ENCODE data around the gene TFIP11. TPM values are rescaled to one million over a fixed set of nuclear protein-coding genes. Genes with fewer than 3 reads are reported as not detected.

TFIP11 gene
- total and polyA plus RNA-seq, 2 of the 13 experiments (the other 11 are each of a cell fraction or from before 2014, with no cell fraction given), result 15.4 to 22.8 TPM

DNA sequence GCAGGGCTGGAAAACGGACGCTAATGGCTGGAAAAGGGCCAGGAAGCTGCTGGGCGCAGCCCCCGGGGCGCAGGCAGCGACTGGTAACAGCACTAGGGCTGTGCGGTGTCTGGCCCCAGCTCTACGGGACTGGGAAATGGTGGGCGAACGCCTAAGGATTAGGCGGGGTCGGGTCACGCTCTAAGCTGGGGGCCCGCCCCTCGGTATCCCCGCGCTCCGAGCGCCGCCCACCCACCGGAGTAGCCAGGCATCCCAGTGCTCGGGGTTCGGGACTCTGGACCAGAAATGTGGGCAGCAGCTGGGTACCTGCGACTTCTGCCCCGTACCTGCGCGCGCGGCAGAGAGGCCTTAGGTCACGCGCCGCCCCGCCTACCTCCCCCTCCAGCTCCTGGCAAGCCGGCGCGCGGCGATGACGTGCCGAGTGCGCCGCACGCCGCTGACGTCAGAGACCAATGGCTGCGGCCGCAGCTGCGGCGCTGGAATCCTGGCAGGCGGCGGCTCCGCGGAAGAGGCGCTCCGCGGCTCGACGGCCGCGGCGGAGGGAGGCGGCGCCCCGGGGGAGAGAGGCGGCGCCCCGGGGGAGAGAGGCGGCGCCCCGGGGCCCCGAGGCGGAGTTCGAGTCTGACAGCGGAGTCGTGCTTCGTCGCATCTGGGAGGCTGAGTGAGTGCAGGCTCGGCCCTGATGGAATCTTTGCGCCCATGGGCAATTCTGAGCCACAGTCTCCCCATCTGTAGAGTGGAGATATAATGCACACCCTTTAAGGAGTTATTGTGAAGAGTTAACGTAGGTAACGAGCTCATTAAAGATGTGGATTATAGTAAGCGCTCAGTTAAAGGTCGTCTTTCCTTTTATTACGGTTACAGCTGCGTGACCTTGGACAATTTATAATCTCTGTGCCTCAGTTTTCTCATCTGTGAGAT, 28.6 kb downstream of the TFIP11 start, which contains the start of the genes HPS4 and SRRD (continued):
- TF ChIP-seq ASH2L (IDR thresholded peaks at IDR 0.05; ENCODE audit: insufficient read length, low read depth, low read length), result peak; percentile 98
- TF ChIP-seq ZHX2 (IDR thresholded peaks at IDR 0.05; ENCODE audit: low read depth), result peak; percentile 97
- no peak for TF ChIP-seq ZHX2 (CRISPR knock-in tag; IDR thresholded peaks at IDR 0.05; ENCODE audit: borderline replicate concordance)
- peak; percentile 73; the same call in 1 of the 2 replicates for TF ChIP-seq HDAC2 (CRISPR knock-in tag; IDR thresholded peaks at IDR 0.05)
- 0 out of 2 replicates have a peak, but pooled peaks have one; percentile 20 for TF ChIP-seq SMAD3 (CRISPR knock-in tag; IDR thresholded peaks at IDR 0.05)
- no peak for TF ChIP-seq BATF2 (CRISPR knock-in tag; IDR thresholded peaks at IDR 0.05)
- TF ChIP-seq HNF1A (IDR thresholded peaks at IDR 0.05; ENCODE audit: low read depth), result no peak
- peak; percentile 67; the same call in 1 of the 2 replicates for TF ChIP-seq HNF1A (CRISPR knock-in tag; IDR thresholded peaks at IDR 0.05; ENCODE audit: borderline replicate concordance)
- TF ChIP-seq ATF7 (IDR thresholded peaks at IDR 0.05), result peak; percentile 55
- peak; percentile 62; the same call in 1 of the 2 replicates for TF ChIP-seq ATF7 (CRISPR knock-in tag; IDR thresholded peaks at IDR 0.05)
- 0 out of 2 replicates have a peak, but pooled peaks have one; percentile 30 for TF ChIP-seq GTF2F1 (IDR thresholded peaks at IDR 0.05; ENCODE audit: low read length)
- TF ChIP-seq SUZ12 (IDR thresholded peaks at IDR 0.05; ENCODE audit: low read depth, low read length), result no peak
- TF ChIP-seq NFATC3 (CRISPR knock-in tag; IDR thresholded peaks at IDR 0.05), result peak; percentile 75; the same call in 1 of the 2 replicates
- TF ChIP-seq, protein P1, sequence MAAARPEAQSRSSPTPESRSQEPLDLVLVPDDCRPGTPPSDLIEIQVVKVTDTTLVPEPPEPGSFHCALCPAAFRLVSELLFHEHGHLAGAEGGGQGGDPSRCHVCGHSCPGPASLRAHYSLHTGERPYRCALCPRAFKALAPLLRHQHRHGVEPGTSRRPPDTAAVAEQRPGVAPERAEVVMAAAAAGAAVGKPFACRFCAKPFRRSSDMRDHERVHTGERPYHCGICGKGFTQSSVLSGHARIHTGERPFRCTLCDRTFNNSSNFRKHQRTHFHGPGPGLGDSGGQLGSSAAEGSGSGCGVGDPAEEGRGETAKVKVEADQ (CRISPR knock-in tag; IDR thresholded peaks at IDR 0.05; ENCODE audit: borderline replicate concordance), result peak; percentile 87
- TF ChIP-seq, protein P2, sequence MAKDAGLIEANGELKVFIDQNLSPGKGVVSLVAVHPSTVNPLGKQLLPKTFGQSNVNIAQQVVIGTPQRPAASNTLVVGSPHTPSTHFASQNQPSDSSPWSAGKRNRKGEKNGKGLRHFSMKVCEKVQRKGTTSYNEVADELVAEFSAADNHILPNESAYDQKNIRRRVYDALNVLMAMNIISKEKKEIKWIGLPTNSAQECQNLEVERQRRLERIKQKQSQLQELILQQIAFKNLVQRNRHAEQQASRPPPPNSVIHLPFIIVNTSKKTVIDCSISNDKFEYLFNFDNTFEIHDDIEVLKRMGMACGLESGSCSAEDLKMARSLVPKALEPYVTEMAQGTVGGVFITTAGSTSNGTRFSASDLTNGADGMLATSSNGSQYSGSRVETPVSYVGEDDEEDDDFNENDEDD (CRISPR knock-in tag; IDR thresholded peaks at IDR 0.05; ENCODE audit: borderline replicate concordance), result peak; percentile 78

All from HepG2 (cell line).